ENCODE data around the gene NLRP7.
"Not testable (repeated sequence)": the region's sequence is repeated elsewhere in the genome, so short reads cannot be mapped to it uniquely, and the experiment has no call there.

- TF ChIP-seq CTCF (conservative IDR thresholded peaks at IDR 0.05 in 1 of 2, IDR thresholded peaks at IDR 0.05 in 1 of 2; ENCODE audit: low read depth in 1 of 2, low read length in 2 of 2); EZH2 (IDR thresholded peaks at IDR 0.05; ENCODE audit: low read length, missing control alignments): not testable (repeated sequence)
Observed at GRCh38 chr19:54899646-54900045, 47.7 kb downstream of the NLRP7 start.
